MG63 (cell line): ENCODE measurements around the gene WDR72. TPM values are rescaled to one million over a fixed set of nuclear protein-coding genes. Genes with fewer than 3 reads are reported as not detected.

Experiments used
- DNase-seq: peaks from one replicate; pipeline ENCODE4 v3.0.0-alpha.2; 2020
- H3K27me3 ChIP-seq: fragments of 250-450 bp; sonication (Bioruptor Pico); 2 replicates; pipeline ENCODE4 v1.5.1; 2020; ENCODE audit warnings: mild to moderate bottlenecking, moderate library complexity
- H3K36me3 ChIP-seq: fragments of 250-450 bp; sonication (Bioruptor Pico); 2 replicates; pipeline ENCODE4 v1.5.1; 2020; ENCODE audit warnings: mild to moderate bottlenecking, moderate library complexity
- H3K4me3 ChIP-seq: fragments of 250-450 bp; sonication (Bioruptor Pico); 2 replicates; pipeline ENCODE4 v1.5.1; 2020; ENCODE audit warnings: mild to moderate bottlenecking, moderate library complexity
- H3K9me3 ChIP-seq: fragments of 250-450 bp; sonication (Bioruptor Pico); 2 replicates; pipeline ENCODE4 v1.5.1; 2020; ENCODE audit warnings: mild to moderate bottlenecking, moderate library complexity
- total RNA-seq: library from RNA; depleted of rRNA; stranded (reverse); fragments of >200 nt; shearing (Covaris generic); gene quantifications from 2 replicates; pipeline ENCODE4 v1.2.3, GENCODE V29; 2014; ENCODE audit warnings: low replicate concordance

The WDR72 gene
- total RNA-seq, 1 experiment from 2014 or later, result not detected

DNA sequence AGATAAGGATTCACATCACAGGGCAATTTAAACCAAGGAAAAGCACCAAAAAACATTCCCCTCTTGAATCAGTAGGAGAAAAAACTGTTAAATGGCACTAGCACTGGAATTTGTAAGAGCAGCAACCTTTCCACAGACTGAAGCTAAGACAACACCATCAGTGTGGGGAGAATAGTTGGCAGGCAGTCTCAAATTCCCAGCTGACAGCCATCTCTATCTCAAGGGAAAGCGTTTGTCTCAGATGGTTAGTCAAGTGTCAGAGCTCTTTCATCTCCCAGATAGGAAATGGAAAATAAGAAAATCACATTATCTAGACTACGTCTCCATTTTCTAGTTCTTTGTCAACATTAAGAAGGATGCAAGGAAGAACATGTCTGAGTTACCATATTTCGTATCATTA lies 228.7 kb downstream of the WDR72 start:
- peaks cover 3% of the 10 kb centered on the region for H3K27me3 ChIP-seq
- no peaks in the 10 kb centered on the region for H3K9me3 ChIP-seq
- H3K36me3 ChIP-seq, result no peaks in the 10 kb centered on the region
- H3K4me3 ChIP-seq, result no peak overlapping the region
- no peak for DNase-seq

DNA sequence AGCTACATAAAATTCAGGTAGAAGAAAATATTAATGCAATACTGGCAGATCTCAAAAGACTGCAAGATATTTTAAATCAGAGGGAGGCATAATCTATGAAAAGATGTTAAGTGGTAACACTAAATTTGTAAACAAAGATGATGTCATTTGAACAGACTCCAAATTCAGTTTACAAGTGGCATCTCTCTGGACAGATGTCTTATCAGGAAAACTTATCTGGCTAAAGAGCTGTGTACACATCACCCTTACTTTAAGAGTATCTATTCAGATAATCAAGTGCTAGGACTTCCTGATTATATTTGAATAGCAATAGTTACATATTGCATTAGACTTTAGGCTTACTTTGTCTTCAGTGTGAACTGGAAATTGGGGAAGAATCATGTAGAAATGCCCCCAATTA lies 231.5 kb downstream of the WDR72 start:
- Histone ChIP-seq H3K4me3 (no peak overlapping the region), H3K27me3 (no peaks in the 10 kb centered on the region; the same call in 1 of the 2 replicates), H3K9me3 (no peaks in the 10 kb centered on the region), H3K36me3 (no peaks in the 10 kb centered on the region)
- no peak for DNase-seq

DNA sequence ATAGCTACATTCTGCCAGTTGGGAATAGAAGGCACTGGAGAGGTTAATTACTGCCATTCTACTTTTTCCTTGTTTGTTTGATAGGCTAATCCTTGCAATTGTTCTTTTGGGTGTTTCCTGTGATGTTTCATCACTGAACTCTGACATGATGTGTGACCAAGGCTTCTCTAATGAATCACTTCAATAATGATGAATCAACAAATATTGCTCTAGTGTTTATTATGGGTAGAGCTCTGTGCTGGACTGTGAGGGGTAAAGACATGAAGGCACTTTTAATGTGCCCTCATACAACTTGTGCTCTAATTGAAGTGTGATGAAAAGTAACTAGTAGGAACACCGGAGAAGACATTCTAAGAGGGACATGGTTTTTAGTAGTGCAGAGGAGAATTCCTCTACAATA lies 233.6 kb downstream of the WDR72 start:
- Histone ChIP-seq H3K4me3 (no peak overlapping the region), H3K9me3 (no peaks in the 10 kb centered on the region), H3K36me3 (no peaks in the 10 kb centered on the region), H3K27me3 (no peaks in the 10 kb centered on the region; the same call in 1 of the 2 replicates)
- no peak for DNase-seq

DNA sequence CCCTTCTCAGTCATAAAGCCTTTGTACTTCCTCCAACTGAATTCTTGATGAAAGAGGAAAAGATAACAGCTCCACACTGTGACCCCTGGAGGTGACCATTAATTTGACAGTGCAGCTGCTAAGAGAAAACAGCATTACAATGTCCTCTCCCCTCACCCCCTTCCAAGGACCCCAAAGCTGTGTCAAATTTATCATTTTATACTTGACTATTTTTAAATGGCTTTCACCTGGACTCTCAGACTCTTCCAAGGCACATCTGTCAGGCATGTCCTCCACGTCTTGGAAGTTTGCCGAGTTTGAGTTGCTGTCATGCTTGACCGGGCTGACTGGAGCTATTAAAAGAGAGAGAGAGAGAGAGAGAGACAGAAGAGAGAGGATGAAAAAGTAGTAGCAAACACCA lies 236.5 kb downstream of the WDR72 start:
- no peaks in the 10 kb centered on the region for H3K36me3 ChIP-seq
- no peak overlapping the region for H3K4me3 ChIP-seq
- no peaks in the 10 kb centered on the region for H3K27me3 ChIP-seq
- no peak for DNase-seq
- H3K9me3 ChIP-seq, result no peaks in the 10 kb centered on the region

DNA sequence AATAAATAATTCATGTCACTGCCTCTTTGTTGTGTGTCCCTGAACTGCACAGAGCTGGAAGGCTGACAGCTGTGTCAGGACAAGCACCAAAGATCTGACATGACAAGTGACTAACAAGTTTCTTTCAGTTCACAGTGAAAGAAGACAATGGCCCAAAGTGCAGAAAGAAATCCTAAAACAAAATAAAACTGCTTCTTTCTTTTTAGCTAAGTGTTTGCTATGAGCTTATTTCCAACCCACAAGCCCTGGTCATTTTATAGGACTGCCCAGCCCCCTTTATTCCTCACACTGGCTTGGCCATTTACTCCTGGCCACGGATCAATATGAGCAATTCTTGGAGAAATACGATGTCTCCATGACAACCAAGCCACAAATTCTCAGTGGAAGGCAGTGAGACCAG lies 238.5 kb downstream of the WDR72 start:
- no peak for DNase-seq
- Histone ChIP-seq H3K4me3 (no peak overlapping the region), H3K27me3 (no peaks in the 10 kb centered on the region), H3K9me3 (no peaks in the 10 kb centered on the region), H3K36me3 (no peaks in the 10 kb centered on the region)

DNA sequence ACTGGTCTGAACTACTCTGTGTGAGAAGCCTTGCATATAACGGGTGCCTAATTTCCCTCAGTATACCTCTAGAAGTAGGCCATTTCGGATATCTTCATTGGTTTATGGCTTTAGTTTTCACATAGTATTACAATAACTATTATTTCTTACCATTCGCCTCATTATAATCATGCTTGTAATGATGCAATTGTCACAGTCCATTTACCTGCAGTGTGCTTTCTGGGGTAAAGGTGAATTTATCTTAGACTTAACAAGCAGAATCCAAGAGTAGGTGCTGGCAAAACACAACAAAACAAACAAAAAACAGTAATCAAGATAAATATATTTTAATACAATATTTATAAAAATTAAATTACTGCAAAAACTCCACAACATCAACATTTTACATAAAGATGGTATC lies 246.0 kb downstream of the WDR72 start:
- no peaks in the 10 kb centered on the region for H3K9me3 ChIP-seq

DNA sequence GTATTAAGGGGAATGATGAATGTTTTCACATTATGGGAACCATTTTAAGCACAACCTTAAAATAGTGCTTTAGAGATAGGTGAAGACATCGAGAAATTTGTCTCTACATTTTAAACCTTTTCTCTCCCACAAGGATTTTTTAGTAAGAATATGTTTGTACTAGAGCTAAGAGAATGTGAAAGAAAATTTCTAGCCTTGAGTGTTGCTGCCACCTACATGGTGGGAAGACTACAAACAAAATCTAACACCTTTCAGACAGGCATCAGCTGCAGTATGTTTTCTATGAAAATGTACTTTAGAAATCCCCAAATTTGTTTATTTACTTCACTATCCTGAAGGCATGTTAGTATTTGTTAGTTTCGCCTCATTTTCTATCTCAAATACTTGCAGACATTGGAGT lies 247.4 kb downstream of the WDR72 start:
- H3K9me3 ChIP-seq, result no peaks in the 10 kb centered on the region
- no peak overlapping the region for H3K4me3 ChIP-seq
- H3K36me3 ChIP-seq, result no peaks in the 10 kb centered on the region
- no peak for DNase-seq
- H3K27me3 ChIP-seq, result no peaks in the 10 kb centered on the region

More for the DNA sequence above, 246.0 kb downstream of the WDR72 start:
- Histone ChIP-seq H3K4me3 (no peak overlapping the region), H3K36me3 (no peaks in the 10 kb centered on the region), H3K27me3 (no peaks in the 10 kb centered on the region)
- DNase-seq, result no peak

DNA sequence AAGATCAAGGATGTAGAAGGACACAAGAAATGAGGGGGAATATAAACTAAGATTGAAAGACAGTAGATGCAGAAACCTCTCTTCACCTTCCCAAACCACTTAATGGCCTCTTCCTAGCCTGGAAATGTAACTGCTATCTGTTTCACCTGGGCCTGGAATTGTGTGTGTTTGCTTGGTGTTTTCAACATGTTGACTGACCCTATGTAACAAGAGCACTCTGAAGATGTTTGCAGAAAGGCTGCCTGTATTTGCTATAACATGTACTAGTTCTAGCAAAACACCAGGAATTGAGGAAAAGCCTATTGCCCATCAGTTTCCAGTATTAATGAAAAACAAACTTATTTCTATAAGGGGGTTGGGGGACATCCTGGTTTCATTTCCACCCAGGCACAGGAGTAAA lies 248.3 kb downstream of the WDR72 start:
- no peak for DNase-seq
- Histone ChIP-seq H3K27me3 (no peaks in the 10 kb centered on the region), H3K36me3 (no peaks in the 10 kb centered on the region), H3K9me3 (no peaks in the 10 kb centered on the region), H3K4me3 (no peak overlapping the region)

DNA sequence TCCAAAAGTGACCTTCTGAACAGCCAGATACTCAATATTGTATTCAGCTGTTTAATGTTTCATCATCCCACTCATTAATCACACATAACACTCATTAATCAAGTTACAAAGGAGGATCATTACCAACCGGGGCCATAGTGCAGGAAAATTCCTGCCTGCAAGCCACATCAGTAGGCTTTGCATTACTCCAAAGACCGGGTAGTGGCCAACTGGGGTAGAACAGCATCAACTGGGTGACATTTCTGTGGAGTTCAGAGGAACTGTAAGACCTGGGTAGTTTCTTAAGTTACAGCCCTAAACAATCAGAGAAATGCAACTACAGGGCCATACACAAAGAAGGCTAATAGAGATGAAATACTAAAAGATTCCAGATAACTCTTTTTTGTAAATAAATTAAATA lies 253.1 kb downstream of the WDR72 start:
- Histone ChIP-seq H3K9me3 (no peaks in the 10 kb centered on the region), H3K4me3 (no peak overlapping the region), H3K36me3 (no peaks in the 10 kb centered on the region), H3K27me3 (no peaks in the 10 kb centered on the region)
- no peak for DNase-seq

DNA sequence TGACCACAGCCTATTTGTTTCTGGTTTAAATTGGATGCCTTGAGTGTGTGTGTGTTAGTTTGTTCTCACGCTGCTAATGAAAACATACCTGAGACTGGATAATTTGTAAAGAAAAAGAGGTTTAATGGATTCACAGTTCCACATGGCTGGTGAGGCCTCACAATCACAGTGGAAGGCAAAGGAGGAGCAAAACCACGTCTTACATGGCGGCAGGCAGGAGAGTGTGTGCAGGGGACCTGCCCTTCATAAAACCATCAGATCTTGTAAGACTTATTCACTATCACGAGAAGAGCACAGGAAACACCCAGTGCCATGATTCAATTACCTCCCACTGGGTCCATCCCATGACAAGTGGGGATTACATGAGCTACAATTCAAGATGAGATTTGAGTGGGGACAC lies 260.5 kb downstream of the WDR72 start:
- H3K9me3 ChIP-seq, result no peaks in the 10 kb centered on the region
- no peaks in the 10 kb centered on the region for H3K36me3 ChIP-seq
- H3K27me3 ChIP-seq, result no peaks in the 10 kb centered on the region
- H3K4me3 ChIP-seq, result no peak overlapping the region
- no peak for DNase-seq

DNA sequence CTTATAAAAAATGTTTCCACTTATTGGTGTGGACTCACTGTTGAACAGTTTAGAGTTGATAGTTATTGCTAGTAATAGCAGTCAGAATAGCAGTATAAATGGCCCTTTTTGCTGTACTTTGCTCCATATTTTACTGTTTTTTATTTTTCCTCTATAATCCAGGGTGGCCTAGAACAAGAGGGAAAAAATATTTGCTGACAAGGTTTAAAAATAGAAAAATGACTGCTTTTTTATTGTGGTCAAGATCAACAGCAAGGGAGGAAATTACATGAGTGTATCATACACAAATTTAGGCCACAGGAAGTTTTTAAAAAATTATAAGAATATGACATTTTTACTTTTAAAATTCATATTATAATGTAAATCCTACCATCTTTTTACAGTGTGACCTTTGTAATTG lies 269.1 kb downstream of the WDR72 start:
- no peak overlapping the region for H3K4me3 ChIP-seq
- no peaks in the 10 kb centered on the region for H3K36me3 ChIP-seq
- H3K27me3 ChIP-seq, result no peaks in the 10 kb centered on the region
- DNase-seq, result no peak
- H3K9me3 ChIP-seq, result no peaks in the 10 kb centered on the region

DNA sequence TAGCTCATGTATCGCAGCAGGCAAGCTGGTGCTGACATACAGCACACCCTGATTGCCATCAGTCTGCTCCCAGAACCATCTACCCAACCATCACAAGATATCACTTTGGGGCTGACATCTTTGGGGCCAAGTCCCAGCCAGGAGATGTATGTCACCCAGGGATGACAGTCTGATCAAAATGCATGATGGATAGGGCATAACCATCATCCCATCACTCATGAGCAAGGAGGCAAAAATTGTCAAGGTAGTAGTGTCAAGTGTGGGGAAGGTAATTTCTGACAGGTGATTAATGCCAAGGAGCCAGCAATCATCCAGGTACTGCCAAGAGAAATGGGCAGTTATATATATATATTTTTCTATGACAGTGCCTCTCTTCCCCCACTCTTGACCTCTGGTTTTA lies 277.4 kb downstream of the WDR72 start:
- H3K36me3 ChIP-seq, result no peaks in the 10 kb centered on the region
- DNase-seq, result no peak
- no peaks in the 10 kb centered on the region for H3K9me3 ChIP-seq
- H3K4me3 ChIP-seq, result no peak overlapping the region
- H3K27me3 ChIP-seq, result no peaks in the 10 kb centered on the region

DNA sequence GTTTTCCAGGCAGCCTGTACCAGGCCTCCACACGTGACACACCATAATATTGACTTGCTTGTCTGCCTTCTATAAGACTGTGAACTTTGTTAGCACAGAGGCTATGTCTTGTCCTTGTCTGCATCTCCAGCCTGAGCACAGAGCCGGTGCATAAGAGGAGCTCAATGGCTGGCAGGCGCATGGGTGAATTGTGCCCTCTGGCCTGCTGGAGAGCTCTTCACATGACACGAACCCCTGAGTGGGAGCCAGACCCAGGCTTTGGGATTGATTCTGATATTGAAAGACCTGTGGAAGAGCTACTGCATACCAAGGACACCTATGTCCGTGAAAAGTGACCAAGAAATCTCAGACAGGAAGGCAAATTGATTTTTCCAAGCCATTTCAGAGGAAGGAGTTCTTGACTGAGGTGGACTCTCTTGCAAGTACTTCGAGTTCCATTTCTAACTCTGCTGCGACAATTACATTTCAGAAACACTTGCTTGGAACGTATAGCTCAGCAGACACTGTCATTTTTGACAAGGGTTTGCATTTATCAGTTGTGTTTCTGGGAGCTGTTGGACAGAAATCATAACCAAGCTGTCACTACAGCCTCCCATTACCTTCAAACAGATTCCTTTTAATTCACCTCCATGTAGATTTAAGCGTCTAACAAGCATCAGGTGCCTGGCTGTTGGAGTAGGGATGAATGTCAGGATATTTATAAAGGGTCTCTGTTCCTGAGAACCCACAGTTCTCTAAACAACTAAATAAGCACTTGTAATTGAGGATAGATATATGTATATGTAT lies 281.3 kb downstream of the WDR72 start:
- Histone ChIP-seq H3K4me3 (no peak overlapping the region), H3K27me3 (no peaks in the 10 kb centered on the region), H3K9me3 (no peaks in the 10 kb centered on the region), H3K36me3 (no peaks in the 10 kb centered on the region)
- DNase-seq, result no peak

DNA sequence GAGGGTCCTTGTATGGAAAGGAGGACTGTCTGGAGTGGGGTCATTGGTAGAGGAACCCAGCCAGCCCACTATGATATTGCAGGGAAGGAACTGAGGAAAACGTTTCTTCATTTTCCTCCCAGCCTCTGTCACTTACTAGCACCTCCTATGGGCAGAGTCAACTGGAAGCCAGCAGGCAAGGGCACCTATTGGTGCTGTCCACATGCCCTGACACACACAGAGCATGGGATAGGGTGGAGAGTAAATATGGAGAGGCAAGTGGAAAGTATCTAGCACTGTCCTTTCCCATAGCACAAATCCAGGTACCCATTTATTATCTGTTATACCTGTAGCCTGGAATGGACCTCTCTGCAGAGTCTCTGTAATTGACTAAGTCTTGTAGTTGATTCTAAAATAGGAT lies 285.6 kb downstream of the WDR72 start:
- H3K4me3 ChIP-seq, result no peak overlapping the region
- peaks cover 4% of the 10 kb centered on the region; the same call in 1 of the 2 replicates for H3K27me3 ChIP-seq
- H3K9me3 ChIP-seq, result no peaks in the 10 kb centered on the region
- no peaks in the 10 kb centered on the region for H3K36me3 ChIP-seq
- no peak for DNase-seq

DNA sequence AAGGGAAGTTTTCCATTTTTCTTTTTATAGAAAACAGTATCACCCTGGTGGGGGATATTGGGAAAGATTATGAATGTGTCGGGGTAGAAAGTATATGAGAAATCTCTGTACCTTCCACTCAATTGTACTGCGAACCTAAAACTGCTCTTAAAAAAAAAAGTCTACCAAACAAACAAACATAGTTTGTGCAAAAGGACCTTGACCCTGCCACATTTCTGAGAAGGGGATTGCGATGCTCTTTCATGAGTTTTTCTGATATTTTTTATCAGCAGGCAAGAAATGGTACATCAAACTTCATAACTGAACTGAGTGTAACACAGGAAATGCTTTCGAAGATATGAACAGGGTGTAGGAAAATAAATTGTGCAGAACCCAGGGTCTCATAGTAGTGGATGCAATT lies 286.0 kb downstream of the WDR72 start:
- DNase-seq, result no peak
- no peaks in the 10 kb centered on the region for H3K36me3 ChIP-seq
- H3K27me3 ChIP-seq, result peaks cover 4% of the 10 kb centered on the region; the same call in 1 of the 2 replicates
- no peak overlapping the region for H3K4me3 ChIP-seq
- no peaks in the 10 kb centered on the region for H3K9me3 ChIP-seq

DNA sequence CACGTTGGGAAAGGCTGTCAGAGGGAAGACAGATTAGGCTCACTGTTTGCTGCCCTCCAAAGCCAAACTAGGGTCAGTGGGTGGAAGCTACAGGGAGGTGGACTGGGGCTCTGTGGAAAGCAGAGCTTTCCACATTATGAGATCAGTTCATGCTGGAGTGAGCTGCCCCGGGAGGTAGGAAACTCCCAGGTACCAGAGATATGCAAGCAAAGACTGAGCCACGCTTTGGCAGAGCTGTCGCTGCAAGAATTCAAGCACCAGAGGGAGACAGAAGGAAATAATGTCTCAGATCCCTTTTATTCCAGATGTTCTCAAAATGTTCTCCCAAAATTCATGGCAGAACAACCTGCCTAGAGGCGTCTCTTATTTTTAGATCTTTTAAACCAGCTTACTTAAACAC lies 286.6 kb downstream of the WDR72 start:
- no peaks in the 10 kb centered on the region for H3K36me3 ChIP-seq
- H3K4me3 ChIP-seq, result no peak overlapping the region
- no peak for DNase-seq
- no peaks in the 10 kb centered on the region for H3K9me3 ChIP-seq
- H3K27me3 ChIP-seq, result peaks cover 4% of the 10 kb centered on the region; the same call in 1 of the 2 replicates

DNA sequence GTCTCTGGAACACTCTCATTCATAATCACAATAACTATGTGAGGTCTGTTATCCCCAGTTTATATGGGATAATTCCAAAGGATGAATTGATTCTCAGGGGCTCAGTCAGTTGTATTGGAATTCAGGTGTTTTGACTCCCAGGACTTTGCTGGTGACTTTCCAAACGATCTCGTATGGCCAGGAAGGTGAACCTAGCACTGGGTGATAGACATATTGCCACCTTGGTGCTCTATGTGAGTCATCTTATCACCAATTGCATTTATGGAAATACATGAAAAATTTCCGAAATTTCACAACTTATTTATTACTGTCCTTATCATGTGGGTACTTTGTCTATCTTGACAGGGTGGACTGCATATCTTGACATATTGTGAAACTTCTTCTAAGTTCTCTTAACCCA lies 287.3 kb downstream of the WDR72 start:
- Histone ChIP-seq H3K27me3 (peaks cover 4% of the 10 kb centered on the region; the same call in 1 of the 2 replicates), H3K4me3 (no peak overlapping the region), H3K36me3 (no peaks in the 10 kb centered on the region), H3K9me3 (no peaks in the 10 kb centered on the region)
- DNase-seq, result no peak

DNA sequence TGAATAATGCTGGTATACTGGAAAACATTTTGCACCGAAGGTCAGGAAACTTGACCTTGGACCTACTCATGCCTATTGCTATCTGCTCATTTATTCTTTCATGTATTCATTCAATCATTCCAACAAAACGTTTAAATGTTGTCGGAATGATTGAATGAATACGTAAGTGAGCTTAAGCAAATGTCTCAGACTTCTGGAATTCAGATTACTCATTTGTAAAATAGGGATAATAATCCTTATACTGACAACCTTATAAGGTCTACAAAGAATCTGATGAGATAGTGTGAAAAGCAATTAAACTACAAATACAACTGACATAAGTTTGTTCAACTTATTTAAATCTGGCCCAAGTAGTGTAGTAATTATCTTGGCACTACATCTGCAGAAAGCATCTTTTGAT lies 288.7 kb downstream of the WDR72 start:
- no peak overlapping the region for H3K4me3 ChIP-seq
- no peaks in the 10 kb centered on the region for H3K36me3 ChIP-seq
- H3K27me3 ChIP-seq, result peaks cover 4% of the 10 kb centered on the region; the same call in 1 of the 2 replicates
- no peak for DNase-seq
- H3K9me3 ChIP-seq, result no peaks in the 10 kb centered on the region
